HepG2 (cell line): Measurements from ENCODE around the gene NPBWR2. TPM values are rescaled to one million over a fixed set of nuclear protein-coding genes. Genes with fewer than 3 reads are reported as not detected.

Source experiments
- CC2D1A ChIP-seq: sonication (generic); formaldehyde crosslinking; IDR thresholded peaks from 2 replicates; pipeline ENCODE4 v1.8.1; 2023; ENCODE audit warnings: mild to moderate bottlenecking, missing genetic modification reagents
- CERS6 ChIP-seq: sonication (generic); formaldehyde crosslinking; IDR thresholded peaks from 2 replicates; pipeline ENCODE4 v1.5.0; 2020; ENCODE audit warnings: missing genetic modification reagents
- DZIP1 ChIP-seq: sonication (generic); formaldehyde crosslinking; IDR thresholded peaks from 2 replicates; pipeline ENCODE4 v1.5.0; 2020; ENCODE audit warnings: mild to moderate bottlenecking, missing genetic modification reagents
- EED ChIP-seq: sonication (generic); formaldehyde crosslinking; IDR thresholded peaks from 2 replicates; pipeline ENCODE4 v1.5.0; 2020; ENCODE audit warnings: mild to moderate bottlenecking, missing genetic modification reagents
- EP300 ChIP-seq, 3 experiments: sonication (generic) in 1 of 3; formaldehyde crosslinking in 1 of 3; IDR thresholded peaks; 2 replicates each; pipeline versions ENCODE4 v1.5.1 to v1.6.1; 2011 to 2020; ENCODE audit warnings: low read depth in 2 of 3, low read length in 2 of 3, borderline replicate concordance in 1 of 3, improper control_type of control experiment in 1 of 3, mild to moderate bottlenecking in 1 of 3, missing genetic modification reagents in 1 of 3, moderate library complexity in 1 of 3
- HES4 ChIP-seq: sonication (generic); formaldehyde crosslinking; IDR thresholded peaks from 2 replicates; pipeline ENCODE4 v1.9.0; 2021; ENCODE audit warnings: mild to moderate bottlenecking, missing genetic modification reagents, borderline replicate concordance
- JUNB ChIP-seq: sonication (generic); formaldehyde crosslinking; IDR thresholded peaks from 2 replicates; pipeline ENCODE4 v1.8.0; 2022; ENCODE audit warnings: missing genetic modification reagents, mild to moderate bottlenecking, borderline replicate concordance
- KDM2A ChIP-seq: sonication (generic); formaldehyde crosslinking; IDR thresholded peaks from 2 replicates; pipeline ENCODE4 v1.4.0; 2020; ENCODE audit warnings: low read depth, missing genetic modification reagents, borderline replicate concordance
- MBNL3 ChIP-seq: fragments of 250-450 bp; sonication (Bioruptor Pico); conservative IDR thresholded peaks from 2 replicates; pipeline ENCODE4 v1.8.0; 2022; ENCODE audit warnings: mild to moderate bottlenecking, inconsistent platforms
- PCBP2 ChIP-seq: fragments of 200-400 bp; formaldehyde crosslinking; optimal IDR thresholded peaks from 2 replicates; pipeline ENCODE3; 2018; ENCODE audit warnings: low read length, low read depth; ENCODE audit not compliant: poor library complexity, severe bottlenecking
- POLR2A ChIP-seq, 2 experiments: IDR thresholded peaks; 2 replicates each; pipeline ENCODE4 v1.6.1; 2011; ENCODE audit warnings: low read depth in 2 of 2, low read length in 2 of 2, mild to moderate bottlenecking in 1 of 2, moderate library complexity in 1 of 2; ENCODE audit not compliant: insufficient read depth in 1 of 2
- POLR2AphosphoS2 ChIP-seq: IDR thresholded peaks from 2 replicates; pipeline ENCODE4 v1.6.1; 2011; ENCODE audit warnings: low read depth, low read length, improper control_type of control experiment
- PPARG ChIP-seq: conservative IDR thresholded peaks from 2 replicates; pipeline ENCODE4 v1.6.1; 2016; ENCODE audit warnings: missing biosample characterization, missing genetic modification reagents
- SP140L ChIP-seq: sonication (generic); formaldehyde crosslinking; IDR thresholded peaks from 2 replicates; pipeline ENCODE4 v1.4.0; 2020; ENCODE audit warnings: missing genetic modification reagents, borderline replicate concordance
- SP4 ChIP-seq: sonication (generic); formaldehyde crosslinking; IDR thresholded peaks from 2 replicates; pipeline ENCODE4 v1.8.1; 2023; ENCODE audit warnings: mild to moderate bottlenecking, missing genetic modification reagents
- TBX3 ChIP-seq: fragments of 450-650 bp; IDR thresholded peaks from 2 replicates; pipeline ENCODE4 v1.6.1; 2017; ENCODE audit warnings: antibody characterized with exemption, mild to moderate bottlenecking, inconsistent platforms, borderline replicate concordance
- TCF7L2 ChIP-seq: IDR thresholded peaks from 2 replicates; pipeline ENCODE4 v1.6.1; 2011; ENCODE audit warnings: mild to moderate bottlenecking, low read depth, low read length, moderate library complexity
- ZBTB8A ChIP-seq: sonication (generic); formaldehyde crosslinking; IDR thresholded peaks from 2 replicates; pipeline ENCODE4 v1.4.0; 2020; ENCODE audit warnings: mild to moderate bottlenecking, low read depth, missing genetic modification reagents, borderline replicate concordance
- ZMAT5 ChIP-seq: sonication (generic); formaldehyde crosslinking; IDR thresholded peaks from 2 replicates; pipeline ENCODE4 v1.5.0; 2020; ENCODE audit warnings: mild to moderate bottlenecking, low read depth, missing genetic modification reagents, borderline replicate concordance
- ZNF274 ChIP-seq: sonication (generic); formaldehyde crosslinking; IDR thresholded peaks from 2 replicates; pipeline ENCODE4 v1.5.1; 2020; ENCODE audit warnings: mild to moderate bottlenecking, missing genetic modification reagents
- ZNF350 ChIP-seq: sonication (generic); formaldehyde crosslinking; IDR thresholded peaks from 2 replicates; pipeline ENCODE4 v1.4.0; 2020; ENCODE audit warnings: mild to moderate bottlenecking, low read depth, missing genetic modification reagents, borderline replicate concordance
- ZNF576 ChIP-seq: sonication (generic); formaldehyde crosslinking; IDR thresholded peaks from 2 replicates; pipeline ENCODE4 v1.4.0; 2020; ENCODE audit warnings: mild to moderate bottlenecking, missing genetic modification reagents
- ZNF75D ChIP-seq: sonication (generic); formaldehyde crosslinking; IDR thresholded peaks from 2 replicates; pipeline ENCODE4 v1.8.1; 2023; ENCODE audit warnings: missing genetic modification reagents, mild to moderate bottlenecking, borderline replicate concordance
- ZNF761 ChIP-seq: sonication (generic); formaldehyde crosslinking; conservative IDR thresholded peaks from 2 replicates; pipeline ENCODE4 v1.4.0; 2020; ENCODE audit warnings: mild to moderate bottlenecking, missing genetic modification reagents
- ZSCAN21 ChIP-seq: sonication (generic); formaldehyde crosslinking; IDR thresholded peaks from 2 replicates; pipeline ENCODE4 v1.8.0; 2022; ENCODE audit warnings: mild to moderate bottlenecking, missing genetic modification reagents, moderate library complexity, borderline replicate concordance
- ZSCAN25 ChIP-seq: sonication (generic); formaldehyde crosslinking; IDR thresholded peaks from 2 replicates; pipeline ENCODE4 v1.8.0; 2022; ENCODE audit warnings: mild to moderate bottlenecking, missing genetic modification reagents
- polyA plus RNA-seq, 8 experiments: library from polyadenylated mRNA; depleted of rRNA in 3 of 8; stranded (reverse) in 7 of 8; unstranded in 1 of 8; fragments of >200 nt; fragmentation: Illumina TruSeq in 4 of 8; extraction: Trizol in 4 of 8; gene quantifications; 2 replicates each; pipeline versions ENCODE4 v1.2.1 to v1.2.3, GENCODE V29; 2011 to 2016; ENCODE audit warnings: low read depth in 4 of 8, missing spikeins in 1 of 8, mixed read lengths in 1 of 8; ENCODE audit not compliant: insufficient read depth in 1 of 8
- total RNA-seq, 5 experiments: library from RNA; depleted of rRNA; stranded (reverse); fragments of >200 nt; fragmentation: Illumina TruSeq; extraction: Trizol; gene quantifications; 2 replicates each; pipeline ENCODE4 v1.2.3, GENCODE V29; 2016; ENCODE audit warnings: low read depth in 1 of 5

The NPBWR2 gene
- total and polyA plus RNA-seq, 2 of the 13 experiments (the other 11 are each of a cell fraction or from before 2014, with no cell fraction given): not detected

DNA sequence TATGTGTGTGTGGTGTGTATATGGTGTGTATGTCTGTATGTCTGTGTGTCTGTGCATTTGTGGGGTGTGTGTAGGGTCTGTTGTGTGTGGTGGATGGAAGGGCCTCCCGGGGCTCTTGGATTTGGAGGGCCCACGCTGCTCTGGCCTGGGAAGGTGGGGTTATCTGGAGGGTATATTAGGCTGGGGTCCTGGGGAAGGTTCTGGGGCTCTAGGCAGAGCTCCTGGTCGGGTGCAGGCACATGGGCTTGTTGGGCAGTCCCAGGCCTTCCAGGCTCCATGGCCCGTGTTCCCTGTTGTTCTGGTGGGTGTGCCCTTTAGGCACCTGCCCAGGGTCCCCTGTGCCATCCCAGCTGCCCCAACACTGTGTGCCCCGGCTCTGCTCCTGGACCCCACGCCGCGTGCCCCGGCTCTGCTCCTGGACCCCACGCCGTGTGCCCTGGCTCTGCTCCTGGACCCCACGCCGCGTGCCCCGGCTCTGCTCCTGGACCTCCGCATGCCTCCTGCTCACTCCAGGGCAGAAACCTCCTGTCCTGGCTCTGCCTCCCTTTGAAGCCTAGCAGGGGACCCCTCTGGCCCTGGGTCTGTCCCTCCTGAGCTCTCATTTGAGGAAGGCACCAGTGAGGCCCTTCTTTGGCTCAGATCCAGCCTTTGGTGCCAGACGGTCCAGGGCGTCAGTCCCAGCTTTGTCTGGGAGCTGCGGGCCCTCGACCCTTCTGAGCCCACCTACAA, 46.7 kb upstream of the NPBWR2 start (continued):
- TF ChIP-seq EP300 (IDR thresholded peaks at IDR 0.05; ENCODE audit: low read depth in 2 of 2, low read length in 2 of 2) (no peak), EP300 (CRISPR knock-in tag; IDR thresholded peaks at IDR 0.05; ENCODE audit: borderline replicate concordance) (no peak), ZNF761 (no peak), DZIP1 (CRISPR knock-in tag) (0 out of 2 replicates have a peak, but pooled peaks have one; percentile 29), CERS6 (CRISPR knock-in tag) (no peak), KDM2A (CRISPR knock-in tag) (no peak), CC2D1A (CRISPR knock-in tag) (no peak), ZSCAN25 (CRISPR knock-in tag) (no peak), EED (CRISPR knock-in tag) (0 out of 2 replicates have a peak, but pooled peaks have one; percentile 14), ZBTB8A (CRISPR knock-in tag) (no peak), TBX3 (no peak), PPARG (CRISPR knock-in tag) (no peak), HES4 (CRISPR knock-in tag) (no peak), ZMAT5 (no peak), POLR2A (IDR thresholded peaks at IDR 0.05; ENCODE audit: insufficient read depth in 1 of 2, low read depth in 2 of 2, low read length in 2 of 2) (no peak), ZNF350 (CRISPR knock-in tag) (no peak), ZNF274 (CRISPR knock-in tag) (peak; percentile 16; the same call in 1 of the 2 replicates), ZSCAN21 (CRISPR knock-in tag) (0 out of 2 replicates have a peak, but pooled peaks have one; percentile 43), JUNB (CRISPR knock-in tag) (0 out of 2 replicates have a peak, but pooled peaks have one; percentile 6), ZNF576 (CRISPR knock-in tag) (no peak), PCBP2 (no peak), ZNF75D (CRISPR knock-in tag) (no peak), MBNL3 (CRISPR knock-in tag) (no peak), SP4 (no peak), TCF7L2 (no peak), SP140L (no peak), POLR2AphosphoS2 (no peak)
